ENCODE measurements around the gene GFOD1.

The GFOD1 gene

DNA sequence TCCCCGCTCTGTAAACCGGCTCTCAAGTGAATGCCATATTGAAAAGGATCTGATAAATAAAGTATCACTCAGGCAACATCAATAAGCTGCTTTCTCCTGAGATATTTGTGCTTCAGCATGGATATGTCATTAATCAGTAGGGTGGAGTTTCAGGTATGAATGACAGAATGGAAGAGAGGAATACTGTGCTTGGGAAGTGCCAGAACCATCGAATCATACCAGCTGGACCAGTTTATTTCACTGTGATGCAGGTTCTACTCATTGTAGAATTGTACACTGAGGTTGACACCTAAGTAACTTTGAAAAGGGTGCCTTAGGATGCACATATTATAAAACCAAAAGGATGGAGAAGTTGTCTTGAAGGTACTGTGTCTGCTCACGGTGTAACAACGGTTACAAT lies 141.2 kb downstream of the GFOD1 start:
- H3K27me3 ChIP-seq (ENCODE audit: control insufficient read depth, insufficient read depth, low read length, poor library complexity, severe bottlenecking): no peaks in the 10 kb centered on the region
- 93 to 97% methylated on average over 2 to 5 of the region's 5 CpGs for WGBS, 2 experiments
- H3K36me3 ChIP-seq (ENCODE audit: control insufficient read depth, insufficient read depth, low read length): no peaks in the 10 kb centered on the region
- H3K4me3 ChIP-seq (ENCODE audit: insufficient read depth, low read depth, low read length): no peak overlapping the region
- no peak overlapping the region for H3K27ac ChIP-seq (ENCODE audit: insufficient read depth, low read depth, low read length, poor library complexity, severe bottlenecking)
- no peaks in the 10 kb centered on the region for H3K9me3 ChIP-seq (ENCODE audit: control insufficient read depth, low read length)
- H3K4me1 ChIP-seq (ENCODE audit: control insufficient read depth, insufficient read depth, low read length): peaks cover 18% of the 10 kb centered on the region

DNA sequence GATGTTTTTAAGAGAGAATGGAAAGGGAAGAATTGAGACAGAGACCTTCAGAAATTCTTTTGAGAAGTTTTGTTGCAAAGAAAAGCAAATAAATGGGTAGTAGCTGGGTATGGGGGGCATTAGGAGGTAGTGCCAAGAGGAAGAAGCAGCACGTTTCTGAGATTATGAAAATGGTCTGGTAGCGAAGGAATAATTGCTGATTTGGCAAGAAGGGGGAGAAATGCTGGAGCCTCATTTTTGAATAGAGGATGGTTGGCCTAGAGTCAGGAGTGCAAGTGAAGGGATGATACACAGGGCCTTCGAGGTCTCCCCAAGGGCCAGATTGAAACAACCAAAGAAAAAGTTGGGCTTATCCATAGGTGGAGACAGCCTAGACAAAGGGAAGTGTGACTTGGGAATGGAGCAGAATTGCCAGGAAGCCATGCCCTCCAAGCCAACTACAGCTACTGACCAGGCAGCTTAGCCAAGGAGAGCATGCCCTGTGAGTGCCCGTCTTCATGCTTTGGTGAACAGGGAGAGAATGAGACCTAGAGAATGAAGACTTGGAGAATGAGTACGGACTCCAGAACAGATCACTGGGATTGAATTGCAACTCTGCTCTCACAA lies 144.9 kb downstream of the GFOD1 start:
- Histone ChIP-seq H3K9me3 (ENCODE audit: control insufficient read depth, low read length) (no peaks in the 10 kb centered on the region), H3K4me1 (ENCODE audit: control insufficient read depth, insufficient read depth, low read length) (no peaks in the 10 kb centered on the region), H3K4me3 (ENCODE audit: insufficient read depth, low read depth, low read length) (no peak overlapping the region), H3K36me3 (ENCODE audit: control insufficient read depth, insufficient read depth, low read length) (no peaks in the 10 kb centered on the region), H3K27ac (ENCODE audit: insufficient read depth, low read depth, low read length, poor library complexity, severe bottlenecking) (no peak overlapping the region), H3K27me3 (ENCODE audit: control insufficient read depth, insufficient read depth, low read length, poor library complexity, severe bottlenecking) (no peaks in the 10 kb centered on the region)
- WGBS, 2 experiments: 83 to 87% methylated on average over 5 of the region's 5 CpGs

DNA sequence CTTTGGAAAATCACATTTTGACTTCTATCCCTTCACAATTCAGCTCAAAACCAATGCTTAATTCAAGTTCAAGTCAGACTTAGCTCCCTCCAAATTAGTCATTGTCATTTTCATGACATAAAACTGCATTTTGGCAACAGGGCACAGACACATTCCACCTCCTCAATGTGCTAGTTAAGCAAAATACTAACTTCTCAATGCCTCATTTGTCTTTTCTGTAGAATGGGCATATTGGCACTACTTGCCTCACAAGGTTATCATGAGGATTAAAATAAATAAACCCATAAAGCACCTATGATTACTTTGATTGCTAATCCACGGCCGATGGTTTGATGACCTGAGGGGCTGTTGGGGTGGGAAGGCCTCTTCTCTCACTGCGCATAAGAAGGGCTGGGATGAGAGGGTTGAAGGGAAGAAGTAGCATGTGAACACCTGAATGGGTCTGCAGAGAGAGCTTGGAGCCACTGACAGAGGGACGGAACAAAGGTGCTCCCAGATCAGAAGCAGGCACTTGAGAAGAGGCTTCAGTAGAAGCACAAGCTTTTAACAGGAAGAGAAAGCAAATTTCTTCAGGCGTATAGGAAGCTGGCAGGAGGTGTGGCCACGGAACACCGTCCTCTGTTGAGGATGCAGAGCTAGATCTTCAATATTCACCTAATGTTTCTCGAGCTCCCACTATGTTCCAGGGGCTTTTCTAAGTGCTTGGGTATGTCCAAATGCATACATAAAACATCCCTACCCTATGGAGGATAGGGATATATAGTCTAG lies 147.4 kb downstream of the GFOD1 start:
- Histone ChIP-seq H3K27ac (ENCODE audit: insufficient read depth, low read depth, low read length, poor library complexity, severe bottlenecking) (no peak overlapping the region), H3K4me1 (ENCODE audit: control insufficient read depth, insufficient read depth, low read length) (no peaks in the 10 kb centered on the region), H3K4me3 (ENCODE audit: insufficient read depth, low read depth, low read length) (no peak overlapping the region), H3K9me3 (ENCODE audit: control insufficient read depth, low read length) (no peaks in the 10 kb centered on the region), H3K27me3 (ENCODE audit: control insufficient read depth, insufficient read depth, low read length, poor library complexity, severe bottlenecking) (no peaks in the 10 kb centered on the region), H3K36me3 (ENCODE audit: control insufficient read depth, insufficient read depth, low read length) (no peaks in the 10 kb centered on the region)
- WGBS, 2 experiments: 92 to 96% methylated on average over 8 of the region's 8 CpGs

DNA sequence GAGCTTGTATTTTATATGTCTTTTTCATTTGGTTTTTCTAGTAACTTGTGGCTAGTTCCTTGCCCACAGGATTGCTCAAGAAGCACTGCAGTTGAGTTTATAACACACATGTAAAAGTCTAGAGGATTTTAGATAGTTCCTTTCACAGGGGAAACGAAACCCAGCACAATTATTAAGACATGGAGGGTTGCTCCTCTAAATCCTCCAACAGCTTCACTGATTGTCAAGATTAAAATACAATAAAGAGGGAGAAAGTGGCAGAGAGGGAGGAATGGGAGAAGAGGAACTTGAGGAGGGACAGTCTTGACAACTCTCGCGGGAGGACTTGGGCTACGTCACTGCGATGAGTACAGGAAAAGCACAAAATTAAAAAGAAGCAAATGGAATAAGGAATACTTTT lies 149.4 kb downstream of the GFOD1 start:
- no peaks in the 10 kb centered on the region for H3K4me1 ChIP-seq (ENCODE audit: control insufficient read depth, insufficient read depth, low read length)
- no peak overlapping the region for H3K4me3 ChIP-seq (ENCODE audit: insufficient read depth, low read depth, low read length)
- H3K9me3 ChIP-seq (ENCODE audit: control insufficient read depth, low read length): no peaks in the 10 kb centered on the region
- no peaks in the 10 kb centered on the region for H3K27me3 ChIP-seq (ENCODE audit: control insufficient read depth, insufficient read depth, low read length, poor library complexity, severe bottlenecking)
- WGBS, 2 experiments: 88 to 98% methylated on average over 5 of the region's 5 CpGs
- H3K27ac ChIP-seq (ENCODE audit: insufficient read depth, low read depth, low read length, poor library complexity, severe bottlenecking): no peak overlapping the region
- H3K36me3 ChIP-seq (ENCODE audit: control insufficient read depth, insufficient read depth, low read length): no peaks in the 10 kb centered on the region

DNA sequence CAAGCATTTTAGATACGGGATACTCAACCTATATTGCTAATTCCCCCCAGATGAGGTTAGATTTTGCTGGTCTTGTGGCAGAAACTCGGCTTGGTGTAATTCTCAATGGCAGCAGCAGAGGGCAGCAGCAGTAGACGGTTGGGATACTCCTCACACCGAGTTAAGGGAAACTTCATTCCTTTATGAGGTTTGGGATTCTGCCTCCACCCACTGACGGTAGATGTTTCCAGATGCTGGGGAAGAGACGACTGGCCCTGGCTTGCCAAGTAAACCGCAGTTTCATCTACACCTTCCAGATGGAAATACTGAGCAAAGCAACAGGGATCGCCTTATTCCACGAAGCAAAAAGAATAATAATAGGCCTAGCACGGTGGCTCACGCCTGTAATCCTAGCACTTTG lies 150.8 kb downstream of the GFOD1 start:
- Histone ChIP-seq H3K9me3 (ENCODE audit: control insufficient read depth, low read length) (no peaks in the 10 kb centered on the region), H3K27me3 (ENCODE audit: control insufficient read depth, insufficient read depth, low read length, poor library complexity, severe bottlenecking) (no peaks in the 10 kb centered on the region), H3K4me1 (ENCODE audit: control insufficient read depth, insufficient read depth, low read length) (no peaks in the 10 kb centered on the region), H3K27ac (ENCODE audit: insufficient read depth, low read depth, low read length, poor library complexity, severe bottlenecking) (no peak overlapping the region), H3K36me3 (ENCODE audit: control insufficient read depth, insufficient read depth, low read length) (no peaks in the 10 kb centered on the region), H3K4me3 (ENCODE audit: insufficient read depth, low read depth, low read length) (no peak overlapping the region)
- WGBS, 2 experiments: 34 to 39% methylated on average over 11 of the region's 11 CpGs

DNA sequence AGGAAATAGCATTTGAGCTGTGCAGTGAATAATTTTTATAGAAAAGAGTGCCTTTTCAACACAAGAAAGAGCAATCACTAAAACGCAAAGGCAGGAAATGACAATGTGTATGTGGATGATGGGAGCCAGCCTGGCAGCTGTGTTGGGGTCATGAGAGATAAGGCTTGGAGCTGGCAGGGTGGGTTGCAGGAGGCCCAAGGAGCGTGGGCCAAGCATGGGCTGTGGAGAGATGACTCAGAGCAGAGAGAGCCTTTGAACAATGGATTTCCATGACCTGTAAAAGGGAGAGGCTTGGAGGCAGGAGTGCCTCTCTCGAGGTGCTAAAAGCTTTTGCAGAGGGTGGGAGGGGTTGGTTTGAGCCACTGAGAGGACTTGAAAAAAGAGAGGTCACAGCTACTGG lies 152.4 kb downstream of the GFOD1 start:
- Histone ChIP-seq H3K4me3 (ENCODE audit: insufficient read depth, low read depth, low read length) (no peak overlapping the region), H3K27ac (ENCODE audit: insufficient read depth, low read depth, low read length, poor library complexity, severe bottlenecking) (no peak overlapping the region), H3K36me3 (ENCODE audit: control insufficient read depth, insufficient read depth, low read length) (no peaks in the 10 kb centered on the region), H3K27me3 (ENCODE audit: control insufficient read depth, insufficient read depth, low read length, poor library complexity, severe bottlenecking) (no peaks in the 10 kb centered on the region), H3K9me3 (ENCODE audit: control insufficient read depth, low read length) (no peaks in the 10 kb centered on the region), H3K4me1 (ENCODE audit: control insufficient read depth, insufficient read depth, low read length) (no peaks in the 10 kb centered on the region)
- 76% methylated on average over 3 of the region's 3 CpGs for WGBS, 2 experiments

DNA sequence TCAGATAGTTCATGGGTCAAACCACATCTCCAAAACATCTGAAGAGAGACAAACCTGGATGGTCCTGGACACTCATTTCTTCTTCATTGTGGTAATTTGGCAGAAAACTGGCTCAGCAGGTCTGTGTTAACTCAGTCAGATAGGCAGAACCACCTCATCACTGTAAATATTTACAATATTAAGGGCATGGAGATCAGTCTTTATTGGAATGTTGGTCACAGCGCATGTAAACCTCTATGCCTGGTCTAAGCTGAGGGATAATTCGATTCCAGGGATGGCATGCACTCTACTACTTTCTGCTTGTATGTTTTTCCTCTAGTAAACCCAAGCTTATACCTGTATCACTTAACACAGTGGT lies 155.1 kb downstream of the GFOD1 start:
- H3K27me3 ChIP-seq (ENCODE audit: control insufficient read depth, insufficient read depth, low read length, poor library complexity, severe bottlenecking): no peaks in the 10 kb centered on the region
- H3K36me3 ChIP-seq (ENCODE audit: control insufficient read depth, insufficient read depth, low read length): no peaks in the 10 kb centered on the region
- no peaks in the 10 kb centered on the region for H3K4me1 ChIP-seq (ENCODE audit: control insufficient read depth, insufficient read depth, low read length)
- 98 to 100% methylated on average over 2 of the region's 2 CpGs for WGBS, 2 experiments
- no peaks in the 10 kb centered on the region for H3K9me3 ChIP-seq (ENCODE audit: control insufficient read depth, low read length)
- no peak overlapping the region for H3K4me3 ChIP-seq (ENCODE audit: insufficient read depth, low read depth, low read length)
- H3K27ac ChIP-seq (ENCODE audit: insufficient read depth, low read depth, low read length, poor library complexity, severe bottlenecking): no peak overlapping the region

DNA sequence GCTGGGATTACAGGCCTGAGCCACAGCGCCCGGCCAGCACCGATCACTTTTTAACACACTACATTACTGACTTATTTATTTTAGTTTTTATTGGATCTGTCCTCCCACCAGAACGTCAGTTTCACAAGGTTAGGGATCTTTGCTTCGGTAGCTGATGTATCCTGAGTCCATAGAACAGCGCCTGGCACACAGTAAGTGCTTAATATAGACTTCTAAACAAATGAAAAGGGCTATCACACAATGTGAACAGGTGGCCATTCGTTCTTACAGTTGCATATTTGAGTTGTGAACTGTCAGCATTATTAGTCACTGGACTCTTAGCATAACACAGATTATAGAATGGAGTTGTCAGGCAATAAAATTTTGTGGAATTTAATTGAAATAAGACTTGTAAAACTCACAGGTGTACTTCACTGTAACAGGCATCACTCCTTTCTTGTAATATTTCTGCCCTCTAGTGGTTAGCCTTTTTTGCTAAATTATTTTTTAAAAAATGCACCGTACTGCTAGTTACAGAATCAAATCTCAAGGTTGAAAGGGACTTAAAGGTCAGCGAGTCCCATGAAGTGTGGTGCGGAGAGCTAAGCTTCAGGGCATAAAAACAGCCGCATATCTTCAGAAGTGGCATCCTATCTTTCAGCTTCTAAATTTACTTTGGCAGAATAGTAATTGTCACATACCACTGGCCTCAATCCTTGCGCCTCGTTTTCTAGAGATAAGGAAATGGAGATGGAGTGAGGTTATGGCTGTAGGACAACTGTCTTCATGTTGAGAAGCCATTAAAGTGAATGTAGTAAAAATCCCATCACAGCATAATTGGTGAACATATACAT lies 155.7 kb downstream of the GFOD1 start:
- H3K36me3 ChIP-seq (ENCODE audit: control insufficient read depth, insufficient read depth, low read length): no peaks in the 10 kb centered on the region
- H3K27ac ChIP-seq (ENCODE audit: insufficient read depth, low read depth, low read length, poor library complexity, severe bottlenecking): no peak overlapping the region
- H3K4me3 ChIP-seq (ENCODE audit: insufficient read depth, low read depth, low read length): no peak overlapping the region
- WGBS, 2 experiments: 82 to 84% methylated on average over 12 to 13 of the region's 13 CpGs
- peaks cover 3% of the 10 kb centered on the region for H3K4me1 ChIP-seq (ENCODE audit: control insufficient read depth, insufficient read depth, low read length)
- H3K9me3 ChIP-seq (ENCODE audit: control insufficient read depth, low read length): no peaks in the 10 kb centered on the region
- no peaks in the 10 kb centered on the region for H3K27me3 ChIP-seq (ENCODE audit: control insufficient read depth, insufficient read depth, low read length, poor library complexity, severe bottlenecking)

DNA sequence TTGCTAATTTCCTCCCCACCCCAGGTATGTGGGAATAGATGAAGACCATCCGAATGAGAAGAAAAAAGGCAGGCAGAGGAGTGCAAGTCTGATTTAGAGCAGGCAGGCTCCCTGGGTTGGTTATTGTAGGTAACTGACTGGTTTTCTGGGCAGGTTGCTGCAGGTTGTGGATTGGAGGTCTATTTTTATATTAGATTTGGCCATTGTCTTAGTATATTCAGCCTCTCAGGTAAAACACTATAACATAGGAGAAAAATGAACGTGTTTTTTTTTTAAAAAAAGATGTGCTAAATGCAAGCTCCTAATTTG lies 158.6 kb downstream of the GFOD1 start:
- 0% methylated on average over 1 to 2 of the region's 2 CpGs for WGBS, 2 experiments
- peaks cover 5% of the 10 kb centered on the region for H3K4me1 ChIP-seq (ENCODE audit: control insufficient read depth, insufficient read depth, low read length)
- peaks cover 22% of the 10 kb centered on the region for H3K36me3 ChIP-seq (ENCODE audit: control insufficient read depth, insufficient read depth, low read length)
- H3K9me3 ChIP-seq (ENCODE audit: control insufficient read depth, low read length): no peaks in the 10 kb centered on the region
- no peaks in the 10 kb centered on the region for H3K27me3 ChIP-seq (ENCODE audit: control insufficient read depth, insufficient read depth, low read length, poor library complexity, severe bottlenecking)
- H3K27ac ChIP-seq (ENCODE audit: insufficient read depth, low read depth, low read length, poor library complexity, severe bottlenecking): no peak overlapping the region
- peak overlapping the region; percentile 86 for H3K4me3 ChIP-seq (ENCODE audit: insufficient read depth, low read depth, low read length)

DNA sequence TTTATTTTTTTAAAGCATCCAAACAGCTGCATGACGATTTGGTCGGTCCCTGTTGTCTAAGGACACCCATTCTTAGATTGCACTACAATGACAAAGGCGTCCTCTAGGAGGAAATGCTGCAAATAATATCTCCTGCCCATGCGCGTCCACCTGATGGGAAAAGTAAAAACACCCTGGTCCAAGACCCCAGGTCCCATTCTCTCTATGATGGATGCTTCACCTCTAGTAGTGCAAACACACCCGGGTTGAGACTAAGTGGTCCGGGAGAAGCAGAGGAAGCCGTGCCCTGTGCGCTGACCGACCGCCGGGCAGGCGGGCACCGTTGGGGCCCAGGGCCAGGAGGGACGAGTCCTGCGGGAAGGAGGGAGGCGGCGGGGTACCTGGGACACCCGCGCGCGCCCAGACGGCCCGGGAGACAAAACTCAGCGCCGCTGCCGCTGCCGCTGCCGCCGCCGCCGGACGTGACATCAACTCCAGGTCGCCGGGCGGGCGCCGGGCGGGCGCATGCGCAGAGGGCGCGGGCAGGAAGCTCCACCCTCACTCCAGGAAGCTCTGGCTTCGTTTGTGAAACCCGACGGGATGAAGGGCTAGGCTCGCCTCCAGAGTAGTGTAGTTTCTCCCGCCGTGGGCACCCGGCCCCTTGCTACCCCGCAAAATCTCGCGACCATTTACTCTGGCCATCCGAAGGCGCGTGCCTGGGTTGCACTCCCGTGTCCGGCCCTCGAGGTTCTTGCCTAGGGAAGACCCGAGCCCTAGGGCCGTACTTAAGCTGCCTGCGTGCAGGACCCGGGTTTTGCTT lies 159.1 kb downstream of the GFOD1 start, which contains the start of gene TBC1D7:
TSS of gene TBC1D7 (minus strand) at position 462 of the 799 bp plus-strand sequence. CDS start 1,639 bp downstream, outside the sequence.
- Histone ChIP-seq H3K27ac (ENCODE audit: insufficient read depth, low read depth, low read length, poor library complexity, severe bottlenecking) (peak within 1 kb of the TSS; percentile 94), H3K27me3 (ENCODE audit: control insufficient read depth, insufficient read depth, low read length, poor library complexity, severe bottlenecking) (no peaks in the 10 kb centered on the region), H3K9me3 (ENCODE audit: control insufficient read depth, low read length) (no peaks in the 10 kb centered on the region), H3K36me3 (ENCODE audit: control insufficient read depth, insufficient read depth, low read length) (peaks cover 24% of the 10 kb centered on the region), H3K4me1 (ENCODE audit: control insufficient read depth, insufficient read depth, low read length) (peaks cover 5% of the 10 kb centered on the region), H3K4me3 (ENCODE audit: insufficient read depth, low read depth, low read length) (peak within 1 kb of the TSS; percentile 86)
- 0 to 1% methylated on average over 63 of the region's 63 CpGs for WGBS, 2 experiments
